SH-SY5Y (cell line): ENCODE data around the gene PRKCZ.

ENCODE experiments used
- GATA2 ChIP-seq: IDR thresholded peaks from 2 replicates; pipeline ENCODE4 v1.6.1; 2011; ENCODE audit warnings: mild to moderate bottlenecking, low read depth, low read length
- GATA3 ChIP-seq: IDR thresholded peaks from 2 replicates; pipeline ENCODE4 v1.6.1; 2011; ENCODE audit warnings: low read depth, mild to moderate bottlenecking, low read length, moderate library complexity

DNA sequence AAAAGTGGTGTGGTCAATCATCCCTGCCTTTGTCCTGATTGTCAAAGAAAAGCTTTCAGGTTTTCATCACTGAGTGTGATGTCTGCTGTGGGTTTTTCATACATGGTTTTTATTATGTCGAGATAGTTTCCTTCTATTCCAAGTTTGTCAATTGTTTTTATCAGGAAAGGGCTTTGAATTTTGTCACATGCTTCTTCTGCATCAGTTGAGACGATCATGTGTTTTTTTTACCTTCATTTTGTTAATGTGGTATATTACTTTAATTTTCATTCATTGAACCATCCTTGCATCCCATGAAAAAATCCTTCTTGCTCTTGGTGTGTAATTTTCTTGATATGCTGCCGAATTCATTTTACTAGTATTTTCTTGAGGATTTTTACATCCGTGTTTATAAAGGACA is 15.5 kb downstream of the PRKCZ start:
- TF ChIP-seq GATA2: no peak
- no peak for TF ChIP-seq GATA3
